Endothelial cell of umbilical vein (primary cell): ENCODE results near the gene SLC16A6. TPM values are rescaled to one million over a fixed set of nuclear protein-coding genes. Genes with fewer than 3 reads are reported as not detected.
"Not testable (repeated sequence)": the region's sequence is repeated elsewhere in the genome, so short reads cannot be mapped to it uniquely, and the experiment has no call there.

Experiments used
- BruUV-seq: library from RNA; stranded (reverse); fragments of 400-500 nt; replicated peaks from 2 replicates; lab custom pipeline; 2021; lab: Mats Ljungman, UMichigan
- CTCF ChIA-PET: fragments of 300-600, 350-600 bp; sonication (Branson Sonifier 250); formaldehyde crosslinking; loops from one replicate; lab custom pipeline; 2021; ENCODE audit warnings: antibody characterized with exemption, inconsistent platforms; lab: Charles Lee
- POLR2A ChIA-PET: fragments of 300-600, 350-600 bp; sonication (Branson Sonifier 250); formaldehyde crosslinking; loops from one replicate; lab custom pipeline; 2021; ENCODE audit warnings: antibody characterized with exemption, inconsistent platforms; lab: Charles Lee
- DNase-seq: peaks from one replicate; pipeline ENCODE4 v3.0.0-alpha.2; 2011; ENCODE audit warnings: low read depth, low spot score
- FAIRE-seq: peaks from 2 replicates; lab custom pipeline; 2011; peaks lifted over from hg19 to GRCh38; lab: Jason Lieb, UNC
- H2AFZ ChIP-seq: 2 replicates; pipeline ENCODE4 v1.6.0; 2012; ENCODE audit warnings: low read depth, low read length, control low read depth, inconsistent platforms
- H3K27ac ChIP-seq: 2 replicates; pipeline ENCODE4 v1.5.1; 2011; ENCODE audit warnings: low read depth, mild to moderate bottlenecking, control low read depth, low read length, moderate library complexity; ENCODE audit not compliant: insufficient read depth
- H3K27me3 ChIP-seq, 2 experiments: 2 replicates each; pipeline versions ENCODE4 v1.6.0 to v1.6.1; 2011; ENCODE audit warnings: low read length in 2 of 2, mixed read lengths in 1 of 2; ENCODE audit not compliant: control insufficient read depth in 2 of 2, insufficient read depth in 2 of 2
- H3K36me3 ChIP-seq, 2 experiments: 2 replicates in 1 of 2; 3 replicates in 1 of 2; pipeline ENCODE4 v1.5.1; 2011; ENCODE audit warnings: low read length in 2 of 2, mild to moderate bottlenecking in 1 of 2, moderate library complexity in 1 of 2; ENCODE audit not compliant: control insufficient read depth in 2 of 2, insufficient read depth in 2 of 2; ENCODE audit errors: extremely low read depth in 1 of 2
- H3K4me1 ChIP-seq: 3 replicates; pipeline ENCODE4 v1.5.1; 2011; ENCODE audit warnings: mild to moderate bottlenecking, low read length; ENCODE audit not compliant: control insufficient read depth, insufficient read depth; ENCODE audit errors: extremely low read depth
- H3K4me2 ChIP-seq: 2 replicates; pipeline ENCODE4 v1.6.1; 2011; ENCODE audit warnings: low read length, control low read depth, mixed read lengths; ENCODE audit not compliant: insufficient read depth
- H3K4me3 ChIP-seq, 3 experiments: fragments of 200-600 bp in 1 of 3; sonication (generic), shearing (Covaris generic) in 1 of 3; replicated peaks in 1 of 3; 2 replicates each; pipeline ENCODE4 v1.5.1; 2011 to 2016; ENCODE audit warnings: control low read depth in 3 of 3, low read length in 3 of 3, mild to moderate bottlenecking in 2 of 3, inconsistent platforms in 1 of 3, low read depth in 1 of 3, moderate library complexity in 1 of 3; ENCODE audit not compliant: insufficient read depth in 1 of 3
- H3K79me2 ChIP-seq: 2 replicates; pipeline ENCODE4 v1.6.0; 2012; ENCODE audit warnings: low read length, inconsistent platforms; ENCODE audit not compliant: control insufficient read depth, insufficient read depth
- H3K9ac ChIP-seq: replicated peaks from 2 replicates; pipeline ENCODE3; 2011; ENCODE audit warnings: low read length, control low read depth; ENCODE audit not compliant: insufficient read depth; ENCODE audit errors: extremely low read depth
- H3K9me1 ChIP-seq: replicated peaks from 3 replicates; pipeline ENCODE4 v1.6.0; 2011; ENCODE audit warnings: mild to moderate bottlenecking, low read length; ENCODE audit not compliant: control insufficient read depth, insufficient read depth; ENCODE audit errors: extremely low read depth
- H3K9me3 ChIP-seq: replicated peaks from 2 replicates; pipeline ENCODE4 v1.5.1; 2012; ENCODE audit warnings: low read length, inconsistent platforms; ENCODE audit not compliant: control insufficient read depth, insufficient read depth
- H4K20me1 ChIP-seq: replicated peaks from 2 replicates; pipeline ENCODE3; 2011; ENCODE audit warnings: mild to moderate bottlenecking, low read length; ENCODE audit not compliant: control insufficient read depth, insufficient read depth; ENCODE audit errors: extremely low read depth
- CTCF ChIP-seq, 2 donors: IDR thresholded peaks; 1 replicate in 1 of 2; 2 replicates in 1 of 2; pipeline ENCODE4 v1.5.1; 2011; ENCODE audit warnings: low read length in 2 of 2, mild to moderate bottlenecking in 2 of 2, moderate library complexity in 2 of 2, control low read depth in 1 of 2, inconsistent platforms in 1 of 2, low read depth in 1 of 2; ENCODE audit not compliant: insufficient read depth in 1 of 2; ENCODE audit errors: extremely low read depth in 1 of 2
- EZH2 ChIP-seq: IDR thresholded peaks from 2 replicates; pipeline ENCODE4 v1.6.1; 2012; ENCODE audit warnings: borderline replicate concordance, low read depth, mild to moderate bottlenecking, moderate library complexity, low read length, inconsistent platforms; ENCODE audit not compliant: severe bottlenecking
- FOS ChIP-seq: IDR thresholded peaks from 2 replicates; pipeline ENCODE4 v1.6.1; 2011; ENCODE audit warnings: mild to moderate bottlenecking, low read length, moderate library complexity, borderline replicate concordance; ENCODE audit not compliant: insufficient read depth
- GATA2 ChIP-seq: IDR thresholded peaks from 2 replicates; pipeline ENCODE4 v1.7.0; 2011; ENCODE audit warnings: low read depth, mild to moderate bottlenecking, moderate library complexity, mixed read lengths, low read length; ENCODE audit not compliant: insufficient read length, insufficient read depth
- JUN ChIP-seq: IDR thresholded peaks from 2 replicates; pipeline ENCODE4 v1.6.1; 2011; ENCODE audit warnings: borderline replicate concordance, low read depth; ENCODE audit not compliant: insufficient read length, insufficient read depth
- MAX ChIP-seq: IDR thresholded peaks from 2 replicates; pipeline ENCODE4 v1.6.1; 2011; ENCODE audit not compliant: insufficient read depth, insufficient read length
- MYC ChIP-seq: IDR thresholded peaks from one replicate; pipeline ENCODE4 v1.6.1; 2011; ENCODE audit warnings: mild to moderate bottlenecking, low read depth, low read length
- POLR2A ChIP-seq: IDR thresholded peaks from 2 replicates; pipeline ENCODE4 v1.6.1; 2012; ENCODE audit warnings: low read depth, mild to moderate bottlenecking, control low read depth, low read length
- POLR2AphosphoS5 ChIP-seq: IDR thresholded peaks from 2 replicates; pipeline ENCODE4 v1.6.1; 2012; ENCODE audit warnings: low read depth, mild to moderate bottlenecking, control low read depth, low read length, moderate library complexity; ENCODE audit not compliant: insufficient read depth
- dilution Hi-C: fragments of 300-500 bp; cut with MboI; formaldehyde crosslinking; loops from one replicate; pipeline ENCODE4 v1.15.0; 2019; ENCODE audit warnings: low sequenced_read_pairs; ENCODE audit not compliant: extremely low pct_ligation_motif_present
- intact Hi-C: fragments of 100-400 bp; cut with micrococcal nuclease; formaldehyde crosslinking; loops from one replicate; pipeline ENCODE4 v1.10.0; 2022
- polyA plus RNA-seq, 4 experiments: library from polyadenylated mRNA; depleted of rRNA in 3 of 4; stranded (reverse) in 3 of 4; unstranded in 1 of 4; fragments of >200 nt; gene quantifications; 2 replicates each; pipeline versions ENCODE4 v1.2.1 to v1.2.3, GENCODE V29; 2011 to 2012; ENCODE audit warnings: missing spikeins in 1 of 4
- total RNA-seq: library from RNA; stranded (reverse); gene quantifications from 2 replicates; pipeline ENCODE4 v1.2.3, GENCODE V29; 2021

SLC16A6 gene
- total and polyA plus RNA-seq, 2 donors (not counting 3 experiments of a cell fraction or from before 2014, with no cell fraction given): 0.65 to 0.91 TPM

- Histone ChIP-seq H3K27ac (no peak overlapping the region), H3K9ac (no peak overlapping the region), H3K9me3 (no peaks in the 10 kb centered on the region), H3K36me3 (no peaks in the 10 kb centered on the region), H2AFZ (no peak overlapping the region), H3K4me2 (no peak overlapping the region), H3K79me2 (no peaks in the 10 kb centered on the region), H4K20me1 (no peaks in the 10 kb centered on the region), H3K4me3 (no peak overlapping the region), H3K4me1 (peaks cover 15% of the 10 kb centered on the region), H3K9me1 (no peaks in the 10 kb centered on the region), H3K27me3 (no peaks in the 10 kb centered on the region)
- intact Hi-C loops: no loop called here
- no TSS peak for BruUV-seq
- DNase-seq (no peak), FAIRE-seq (no peak)
- TF ChIP-seq POLR2A (no peak), GATA2 (no peak), CTCF (IDR thresholded peaks at IDR 0.05; ENCODE audit: extremely low read depth in 1 of 2, insufficient read depth in 1 of 2, low read depth in 1 of 2, low read length in 2 of 2) (no peak), EZH2 (no peak), FOS (no peak), JUN (no peak), MYC (no peak), POLR2AphosphoS5 (no peak), MAX (no peak)
- POLR2A ChIA-PET: interaction anchor here (0.6 kb wide), 2 partner anchors 23 to 42 kb away, joined by 5 to 7 read pairs; no protein-coding TSS in a partner anchor
- dilution Hi-C loops: no loop called here
- CTCF ChIA-PET: no interaction called here
Observed at GRCh38 chr17:68310152-68310551, 19.2 kb upstream of the SLC16A6 start.

- H3K9me1 ChIP-seq, H3K36me3 ChIP-seq, BruUV-seq, FAIRE-seq, H3K79me2 ChIP-seq, H3K4me3 ChIP-seq, DNase-seq, intact Hi-C loops, H3K9ac ChIP-seq, POLR2A ChIA-PET, dilution Hi-C loops, H2AFZ ChIP-seq, H3K27me3 ChIP-seq, H3K4me2 ChIP-seq, H4K20me1 ChIP-seq, H3K27ac ChIP-seq, H3K9me3 ChIP-seq: not testable (repeated sequence)
- peaks cover 23% of the 10 kb centered on the region for H3K4me1 ChIP-seq
- CTCF ChIA-PET: interaction anchor here (1.2 kb wide), 1 partner anchor 45 kb away, joined by 3 read pairs; no protein-coding TSS in a partner anchor
Observed at GRCh38 chr17:68309066-68309670, 18.2 kb upstream of the SLC16A6 start.
